GM13976 (cell line): ENCODE data around the gene NACC1.
"Not testable (repeated sequence)": the region's sequence is repeated elsewhere in the genome, so short reads cannot be mapped to it uniquely, and the experiment has no call there.

Experiments
- DNase-seq: peaks from one replicate; pipeline ENCODE4 v3.0.0; 2012; ENCODE audit warnings: low spot score
- in situ Hi-C: fragments of 300-500 bp; cut with MboI; formaldehyde crosslinking; loops from one replicate; pipeline ENCODE4 v1.12.0; 2022; ENCODE audit warnings: low sequenced_read_pairs, mixed read lengths, inconsistent platforms; ENCODE audit not compliant: unreplicated experiment
- TF ChIP-seq, protein P1 (sequence below): IDR thresholded peaks from 2 replicates; pipeline ENCODE4 v1.5.1; 2012; ENCODE audit warnings: borderline replicate concordance, mild to moderate bottlenecking; ENCODE audit not compliant: insufficient read depth; ENCODE audit errors: extremely low read depth, missing control alignments, control extremely low read depth

The NACC1 gene

DNA sequence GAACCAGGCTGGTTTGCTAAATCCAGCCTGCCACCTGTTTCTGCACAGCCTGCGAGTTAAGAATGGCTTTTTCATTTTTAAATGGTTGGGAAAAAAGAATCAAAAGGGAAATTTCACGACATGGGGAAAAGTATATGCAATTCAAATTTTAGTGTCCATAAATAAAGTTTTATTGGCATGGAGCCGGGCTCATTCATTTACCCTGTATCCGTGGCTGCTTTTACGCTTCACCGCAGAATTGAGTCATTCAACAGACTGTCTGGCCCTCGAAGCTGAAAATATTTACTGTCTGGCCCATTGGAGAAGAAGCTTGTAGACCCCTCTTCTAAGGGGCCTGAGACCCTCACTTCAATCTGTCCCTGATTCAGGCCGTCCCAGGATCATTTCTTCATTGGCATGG, 58.3 kb downstream of the NACC1 start:
- TF ChIP-seq, protein P1, sequence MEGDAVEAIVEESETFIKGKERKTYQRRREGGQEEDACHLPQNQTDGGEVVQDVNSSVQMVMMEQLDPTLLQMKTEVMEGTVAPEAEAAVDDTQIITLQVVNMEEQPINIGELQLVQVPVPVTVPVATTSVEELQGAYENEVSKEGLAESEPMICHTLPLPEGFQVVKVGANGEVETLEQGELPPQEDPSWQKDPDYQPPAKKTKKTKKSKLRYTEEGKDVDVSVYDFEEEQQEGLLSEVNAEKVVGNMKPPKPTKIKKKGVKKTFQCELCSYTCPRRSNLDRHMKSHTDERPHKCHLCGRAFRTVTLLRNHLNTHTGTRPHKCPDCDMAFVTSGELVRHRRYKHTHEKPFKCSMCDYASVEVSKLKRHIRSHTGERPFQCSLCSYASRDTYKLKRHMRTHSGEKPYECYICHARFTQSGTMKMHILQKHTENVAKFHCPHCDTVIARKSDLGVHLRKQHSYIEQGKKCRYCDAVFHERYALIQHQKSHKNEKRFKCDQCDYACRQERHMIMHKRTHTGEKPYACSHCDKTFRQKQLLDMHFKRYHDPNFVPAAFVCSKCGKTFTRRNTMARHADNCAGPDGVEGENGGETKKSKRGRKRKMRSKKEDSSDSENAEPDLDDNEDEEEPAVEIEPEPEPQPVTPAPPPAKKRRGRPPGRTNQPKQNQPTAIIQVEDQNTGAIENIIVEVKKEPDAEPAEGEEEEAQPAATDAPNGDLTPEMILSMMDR, result no peak
- in situ Hi-C loops, result no loop called here
- no peak for DNase-seq

DNA sequence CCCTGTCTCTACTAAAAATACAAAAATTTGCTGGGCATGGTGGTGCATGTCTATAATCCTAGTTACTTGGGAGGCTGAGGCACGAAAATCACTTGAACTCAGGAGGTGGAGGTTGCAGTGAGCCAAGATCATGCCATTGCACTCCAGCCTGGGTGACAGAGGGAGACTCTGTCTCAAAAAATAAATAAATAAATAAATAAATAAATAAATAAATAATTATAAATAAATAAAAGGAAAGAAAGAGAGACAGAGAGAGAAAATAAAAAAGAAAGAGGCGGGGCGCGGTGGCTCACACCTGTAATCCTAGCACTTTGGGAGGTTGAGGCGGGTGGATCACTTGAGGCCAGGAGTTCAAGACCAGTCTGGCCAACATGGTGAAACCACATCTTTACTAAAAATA, 59.5 kb downstream of the NACC1 start:
- DNase-seq, in situ Hi-C loops: not testable (repeated sequence)

- in situ Hi-C loops, DNase-seq: not testable (repeated sequence)
These were observed 60.2 kb downstream of the NACC1 start for GRCh38 chr19:13178291-13178690.

- in situ Hi-C loops, result no loop called here
- TF ChIP-seq, protein P1, result no peak
- DNase-seq, result peak; percentile 68
These were observed 63.8 kb downstream of the NACC1 start for GRCh38 chr19:13181747-13182388.

- DNase-seq, in situ Hi-C loops: not testable (repeated sequence)
These were observed 66.9 kb downstream of the NACC1 start for GRCh38 chr19:13184926-13185325.

GRCh38 chr19:13185763-13186657, 67.9 kb downstream of the NACC1 start:
- DNase-seq, in situ Hi-C loops: not testable (repeated sequence)

GRCh38 chr19:13186688-13187087, 68.6 kb downstream of the NACC1 start:
- in situ Hi-C loops, DNase-seq: not testable (repeated sequence)

GRCh38 chr19:13187419-13187818, 69.4 kb downstream of the NACC1 start:
- DNase-seq, result no peak
- in situ Hi-C loops, result no loop called here
- TF ChIP-seq, protein P1, result no peak

- TF ChIP-seq, protein P1, result no peak
- DNase-seq, result no peak
- in situ Hi-C loops, result no loop called here
These were observed 71.5 kb downstream of the NACC1 start for GRCh38 chr19:13189600-13189999.
